Measurements from ENCODE around the gene NSD1. TPM values are rescaled to one million over a fixed set of nuclear protein-coding genes. Genes with fewer than 3 reads are reported as not detected.

Gene NSD1
- total and polyA plus RNA-seq, 10 of the 15 experiments (the other 5 are each of a cell fraction or from before 2014, with no cell fraction given), result 7.0 to 57.9 (median 30.4) TPM

DNA sequence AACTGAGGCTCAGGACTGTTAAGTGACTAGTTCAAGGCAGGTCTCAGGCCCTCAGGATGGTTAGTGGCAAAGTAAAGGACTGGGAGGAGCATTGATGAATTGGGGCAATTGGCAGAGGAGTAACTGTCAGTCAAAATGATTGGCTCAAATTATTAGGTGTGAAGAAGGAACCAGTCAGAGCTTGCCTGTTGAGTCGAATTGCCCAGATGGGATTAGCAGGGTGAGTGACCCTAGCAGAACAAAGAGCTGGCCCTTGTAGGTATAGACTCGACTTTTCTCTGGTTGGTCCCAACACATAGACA is 2.6 kb upstream of the NSD1 start:
- Histone ChIP-seq H3K36me3 (ENCODE audit: control insufficient read depth in 2 of 2, insufficient read depth in 2 of 2, low read length in 1 of 2) (peaks cover 0 to 5% of the 10 kb centered on the region in 2 experiments; a peak in 1 of 4 replicates), H3K4me1 (ENCODE audit: control insufficient read depth, insufficient read depth, low read length) (peaks cover 22% of the 10 kb centered on the region), H2AFZ (ENCODE audit: control insufficient read depth, low read depth, low read length) (no peak overlapping the region), H3K4me2 (ENCODE audit: control insufficient read depth, insufficient read depth) (no peak overlapping the region), H3K9me3 (replicated peaks; ENCODE audit: control insufficient read depth, insufficient read depth, low read length) (no peaks in the 10 kb centered on the region), H3K4me3 (no peak overlapping the region), H3K9ac (ENCODE audit: control insufficient read depth, insufficient read depth, low read length) (no peak overlapping the region), H3K79me2 (ENCODE audit: control insufficient read depth, insufficient read depth, low read length) (peaks cover 20% of the 10 kb centered on the region), H4K20me1 (ENCODE audit: control insufficient read depth, insufficient read depth) (no peaks in the 10 kb centered on the region), H3K27ac (ENCODE audit: control insufficient read depth, insufficient read depth) (no peak overlapping the region), H3K27me3 (replicated peaks in 1 of 2; ENCODE audit: control insufficient read depth in 2 of 2, insufficient read depth in 2 of 2, low read length in 1 of 2) (no peaks in the 10 kb centered on the region)
- in situ Hi-C loops (cut with MboI), result no loop called here
- TF ChIP-seq, protein P1, sequence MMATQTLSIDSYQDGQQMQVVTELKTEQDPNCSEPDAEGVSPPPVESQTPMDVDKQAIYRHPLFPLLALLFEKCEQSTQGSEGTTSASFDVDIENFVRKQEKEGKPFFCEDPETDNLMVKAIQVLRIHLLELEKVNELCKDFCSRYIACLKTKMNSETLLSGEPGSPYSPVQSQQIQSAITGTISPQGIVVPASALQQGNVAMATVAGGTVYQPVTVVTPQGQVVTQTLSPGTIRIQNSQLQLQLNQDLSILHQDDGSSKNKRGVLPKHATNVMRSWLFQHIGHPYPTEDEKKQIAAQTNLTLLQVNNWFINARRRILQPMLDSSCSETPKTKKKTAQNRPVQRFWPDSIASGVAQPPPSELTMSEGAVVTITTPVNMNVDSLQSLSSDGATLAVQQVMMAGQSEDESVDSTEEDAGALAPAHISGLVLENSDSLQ (IDR thresholded peaks at IDR 0.05), result peak; percentile 91
- TF ChIP-seq, protein P2, sequence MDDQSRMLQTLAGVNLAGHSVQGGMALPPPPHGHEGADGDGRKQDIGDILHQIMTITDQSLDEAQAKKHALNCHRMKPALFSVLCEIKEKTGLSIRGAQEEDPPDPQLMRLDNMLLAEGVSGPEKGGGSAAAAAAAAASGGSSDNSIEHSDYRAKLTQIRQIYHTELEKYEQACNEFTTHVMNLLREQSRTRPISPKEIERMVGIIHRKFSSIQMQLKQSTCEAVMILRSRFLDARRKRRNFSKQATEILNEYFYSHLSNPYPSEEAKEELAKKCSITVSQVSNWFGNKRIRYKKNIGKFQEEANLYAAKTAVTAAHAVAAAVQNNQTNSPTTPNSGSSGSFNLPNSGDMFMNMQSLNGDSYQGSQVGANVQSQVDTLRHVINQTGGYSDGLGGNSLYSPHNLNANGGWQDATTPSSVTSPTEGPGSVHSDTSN (IDR thresholded peaks at IDR 0.05; ENCODE audit: insufficient replicate concordance, low read depth, low read length), result peak; percentile 64
- TF ChIP-seq SREBF1 (IDR thresholded peaks at IDR 0.05; ENCODE audit: low read length), result no peak
- WGBS (ENCODE audit: insufficient coverage, insufficient replicate concordance, low lambda C conversion rate, missing lambda C conversion rate), result 50% methylated on average over 2 of the region's 2 CpGs
- RAD21 ChIA-PET (ENCODE audit: unreplicated experiment), result no interaction called here
- POLR2A ChIA-PET, result interaction anchor here (1.2 kb wide), 1 partner anchor 171 kb away, joined by 4 read pairs; no protein-coding TSS in a partner anchor
- ATAC-seq (no peak), FAIRE-seq (no peak), DNase-seq (ENCODE audit: low read depth, low spot score) (no peak)
- intact Hi-C loops (cut with micrococcal nuclease; ENCODE audit: unreplicated experiment), result no loop called here
- CTCF ChIA-PET, result interaction anchor here (0.6 kb wide), 1 partner anchor 34 kb away, joined by 3 read pairs; no protein-coding TSS in a partner anchor
- no TSS peak for BruUV-seq (replicated peaks)
- SMC1A ChIA-PET (ENCODE audit: uncharacterized antibody, unreplicated experiment), result no interaction called here
